Natural killer cell (primary cell): ENCODE data around the gene USF2. TPM values are rescaled to one million over a fixed set of nuclear protein-coding genes. Genes with fewer than 3 reads are reported as not detected.
A peak's percentile ranks its signal among the peaks of the same experiment; 100 is the strongest.

ENCODE experiments used
- ATAC-seq, 3 donors: fragments of 150-1000 bp in 2 of 3; fragments of 200-7000 bp in 1 of 3; cut with Tn5 transposase; 1 replicate in 1 of 3; 2 replicates in 2 of 3; pipeline ENCODE4 v1.10.0; 2021; ENCODE audit warnings: mild to moderate bottlenecking in 2 of 3, moderate library complexity in 2 of 3
- DNase-seq, 2 donors: peaks; one replicate each; pipeline versions ENCODE4 v3.0.0 to v3.0.0-alpha.2; 2013 to 2021; ENCODE audit warnings: mixed read lengths in 1 of 2
- H3K27ac ChIP-seq: one replicate; pipeline ENCODE4 v1.5.1; 2013; ENCODE audit warnings: mild to moderate bottlenecking, low read length
- H3K27me3 ChIP-seq: one replicate; pipeline ENCODE4 v1.6.1; 2013; ENCODE audit warnings: low read length; ENCODE audit not compliant: control insufficient read depth, insufficient read depth
- H3K36me3 ChIP-seq: one replicate; pipeline ENCODE4 v1.6.1; 2013; ENCODE audit warnings: low read length; ENCODE audit not compliant: control insufficient read depth, insufficient read depth
- H3K4me1 ChIP-seq: one replicate; pipeline ENCODE4 v1.6.1; 2013; ENCODE audit warnings: low read length; ENCODE audit not compliant: control insufficient read depth, insufficient read depth
- H3K4me3 ChIP-seq: one replicate; pipeline ENCODE4 v1.5.1; 2013; ENCODE audit warnings: low read length
- H3K9me3 ChIP-seq: one replicate; pipeline ENCODE4 v1.6.1; 2013; ENCODE audit warnings: low read length; ENCODE audit not compliant: control insufficient read depth, insufficient read depth
- H3K27ac Mint-ChIP-seq, 2 donors: one replicate each; pipeline ENCODE4 v1.8.0; 2022; ENCODE audit warnings: mild to moderate bottlenecking in 2 of 2, mixed read lengths in 2 of 2, moderate library complexity in 1 of 2
- H3K27me3 Mint-ChIP-seq, 2 donors: one replicate each; pipeline ENCODE4 v1.8.0; 2022; ENCODE audit warnings: low read depth in 2 of 2, mixed read lengths in 2 of 2
- H3K36me3 Mint-ChIP-seq: one replicate; pipeline ENCODE4 v1.8.0; 2022; ENCODE audit warnings: mixed read lengths
- H3K4me1 Mint-ChIP-seq, 2 donors: one replicate each; pipeline ENCODE4 v1.8.0; 2022; ENCODE audit warnings: mixed read lengths in 2 of 2
- H3K4me3 Mint-ChIP-seq: one replicate; pipeline ENCODE4 v1.8.0; 2022; ENCODE audit warnings: mild to moderate bottlenecking, moderate library complexity, mixed read lengths
- H3K9me3 Mint-ChIP-seq, 2 donors: one replicate each; pipeline ENCODE4 v1.8.0; 2022; ENCODE audit warnings: mixed read lengths in 2 of 2
- WGBS: methylation state at CpG from one replicate; pipeline ENCODE4 v1.1.7; 2013; ENCODE audit warnings: missing lambda C conversion rate; ENCODE audit not compliant: insufficient coverage; 5-methylcytosine and 5-hydroxymethylcytosine counted together
- intact Hi-C: fragments of 100-400 bp; cut with micrococcal nuclease; formaldehyde crosslinking; loops from one replicate; pipeline ENCODE4 v1.14.2; 2022
- total RNA-seq, 4 donors: library from RNA; stranded (reverse); fragments of 120-200 nt in 1 of 4; gene quantifications; one replicate each; pipeline versions ENCODE4 v1.2.3 to v1.2.4, GENCODE V29; 2013 to 2022
- TF ChIP-seq, protein P1 (sequence below): fragments of 200-600 bp; IDR thresholded peaks from one replicate; pipeline ENCODE4 v1.8.0; 2022; ENCODE audit warnings: antibody characterized with exemption

USF2 gene
- total RNA-seq, 3 donors from 2014 or later (not counting 1 experiment from before 2014, with no cell fraction given), result 243 to 253 (median 250) TPM

DNA sequence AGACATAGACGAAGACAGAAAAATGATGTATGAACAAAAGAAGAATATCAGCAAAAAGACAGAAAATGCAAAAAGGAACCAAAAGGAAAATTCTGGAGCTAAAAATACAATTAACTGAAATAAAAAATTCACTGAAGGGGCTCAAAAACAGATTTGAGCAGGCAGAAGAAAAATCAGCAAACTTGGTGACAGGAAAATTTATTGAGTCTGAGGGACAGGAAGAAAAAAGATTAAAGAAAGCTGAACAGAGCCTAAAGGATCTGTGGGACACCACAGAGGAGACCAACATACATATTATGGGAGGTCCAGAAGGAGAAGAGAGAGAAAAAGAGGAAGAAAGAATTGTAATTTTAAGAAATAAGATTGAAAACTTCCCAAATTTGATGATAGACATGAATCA, 27.3 kb upstream of the USF2 start:
- H3K36me3 ChIP-seq, result no peaks in the 10 kb centered on the region
- Mint-ChIP-seq H3K4me1 (peaks cover 14 to 19% of the 10 kb centered on the region in 2 donors), H3K36me3 (peaks cover 21% of the 10 kb centered on the region), H3K4me3 (no peak overlapping the region), H3K27me3 (peaks cover 21 to 34% of the 10 kb centered on the region in 2 donors), H3K9me3 (peaks cover 5 to 9% of the 10 kb centered on the region in 2 donors), H3K27ac (no peak overlapping the region)
- ATAC-seq, result no peak
- H3K4me3 ChIP-seq, result no peak overlapping the region
- 100% methylated on average over 1 of the region's 1 CpG for WGBS
- intact Hi-C loops, result no loop called here
- no peaks in the 10 kb centered on the region for H3K27me3 ChIP-seq
- TF ChIP-seq, protein P1, sequence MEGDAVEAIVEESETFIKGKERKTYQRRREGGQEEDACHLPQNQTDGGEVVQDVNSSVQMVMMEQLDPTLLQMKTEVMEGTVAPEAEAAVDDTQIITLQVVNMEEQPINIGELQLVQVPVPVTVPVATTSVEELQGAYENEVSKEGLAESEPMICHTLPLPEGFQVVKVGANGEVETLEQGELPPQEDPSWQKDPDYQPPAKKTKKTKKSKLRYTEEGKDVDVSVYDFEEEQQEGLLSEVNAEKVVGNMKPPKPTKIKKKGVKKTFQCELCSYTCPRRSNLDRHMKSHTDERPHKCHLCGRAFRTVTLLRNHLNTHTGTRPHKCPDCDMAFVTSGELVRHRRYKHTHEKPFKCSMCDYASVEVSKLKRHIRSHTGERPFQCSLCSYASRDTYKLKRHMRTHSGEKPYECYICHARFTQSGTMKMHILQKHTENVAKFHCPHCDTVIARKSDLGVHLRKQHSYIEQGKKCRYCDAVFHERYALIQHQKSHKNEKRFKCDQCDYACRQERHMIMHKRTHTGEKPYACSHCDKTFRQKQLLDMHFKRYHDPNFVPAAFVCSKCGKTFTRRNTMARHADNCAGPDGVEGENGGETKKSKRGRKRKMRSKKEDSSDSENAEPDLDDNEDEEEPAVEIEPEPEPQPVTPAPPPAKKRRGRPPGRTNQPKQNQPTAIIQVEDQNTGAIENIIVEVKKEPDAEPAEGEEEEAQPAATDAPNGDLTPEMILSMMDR, result no peak
- H3K4me1 ChIP-seq, result peaks cover 3% of the 10 kb centered on the region
- no peak overlapping the region for H3K27ac ChIP-seq
- no peaks in the 10 kb centered on the region for H3K9me3 ChIP-seq
- DNase-seq, result no peak

DNA sequence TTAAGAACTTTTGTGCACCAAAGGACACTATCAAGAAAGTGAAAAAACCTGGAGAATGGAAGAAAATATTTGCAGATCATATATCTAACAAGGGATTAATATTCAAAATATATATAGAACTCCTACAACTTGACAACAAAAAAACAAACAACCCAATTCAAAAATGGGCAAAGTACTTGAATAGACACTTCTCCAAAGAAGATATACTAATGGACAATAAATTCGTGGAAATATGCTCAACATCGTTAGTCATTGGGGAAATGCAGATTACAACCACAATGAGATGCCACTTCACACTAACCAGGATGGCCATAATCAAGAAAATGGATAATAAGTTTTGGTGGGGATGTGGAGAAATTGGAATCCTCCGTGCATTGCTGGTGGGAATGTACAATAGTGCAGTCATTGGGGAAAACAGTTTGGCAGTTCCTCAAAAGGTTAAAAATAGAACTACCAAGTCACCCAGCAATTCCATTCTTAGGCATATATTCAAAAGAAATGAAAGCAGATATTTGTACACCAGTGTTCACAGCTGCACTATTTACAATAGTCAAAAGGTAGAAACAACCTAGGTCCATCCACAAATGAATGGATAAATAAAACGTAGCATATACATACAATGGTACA, 22.2 kb upstream of the USF2 start:
- ATAC-seq (no peak), DNase-seq (no peak)
- H3K27me3 ChIP-seq, result peaks cover 7% of the 10 kb centered on the region
- Mint-ChIP-seq H3K4me3 (peak overlapping the region; percentile 74), H3K27me3 (peaks cover 38 to 52% of the 10 kb centered on the region in 2 donors), H3K27ac (no peak overlapping the region), H3K36me3 (peaks cover 12% of the 10 kb centered on the region), H3K4me1 (peaks cover 14 to 24% of the 10 kb centered on the region in 2 donors), H3K9me3 (peaks cover 0 to 3% of the 10 kb centered on the region in 2 donors)
- no peak overlapping the region for H3K4me3 ChIP-seq
- TF ChIP-seq, protein P1, result no peak
- H3K27ac ChIP-seq, result no peak overlapping the region
- peaks cover 30% of the 10 kb centered on the region for H3K4me1 ChIP-seq
- H3K9me3 ChIP-seq, result no peaks in the 10 kb centered on the region
- intact Hi-C loops, result no loop called here
- no peaks in the 10 kb centered on the region for H3K36me3 ChIP-seq
- 61% methylated on average over 2 of the region's 4 CpGs for WGBS

- Histone ChIP-seq H3K4me3 (peak overlapping the region; percentile 72), H3K4me1 (peaks cover 30% of the 10 kb centered on the region), H3K27ac (peak overlapping the region; percentile 64), H3K36me3 (no peaks in the 10 kb centered on the region), H3K9me3 (no peaks in the 10 kb centered on the region), H3K27me3 (peaks cover 7% of the 10 kb centered on the region)
- Mint-ChIP-seq H3K4me3 (peak overlapping the region; percentile 78), H3K9me3 (no peaks in the 10 kb centered on the region), H3K36me3 (peaks cover 7% of the 10 kb centered on the region), H3K27me3 (peaks cover 38 to 50% of the 10 kb centered on the region in 2 donors), H3K4me1 (peaks cover 14 to 24% of the 10 kb centered on the region in 2 donors), H3K27ac (peak overlapping the region in 1 of 2 donors; percentile 52)
- TF ChIP-seq, protein P1, result peak; percentile 15
- DNase-seq (peak; percentile 16 to 80), ATAC-seq (peak; percentile 34 to 56 (median 56))
- intact Hi-C loops, result no loop called here
- 5% methylated on average over 42 of the region's 42 CpGs for WGBS
Measured at GRCh38 chr19:35247526-35248309, 21.0 kb upstream of the USF2 start.
